ENCODE results near the gene TMEM115.

- TF ChIP-seq POLR2A (IDR thresholded peaks at IDR 0.05) (no peak), CTCF (IDR thresholded peaks at IDR 0.05) (no peak)
Measured at GRCh38 chr3:50323092-50323600, 36.2 kb downstream of the TMEM115 start.

Data from right lobe of liver (tissue), 4 donors.